Measurements from ENCODE around the gene OGN. TPM values are rescaled to one million over a fixed set of nuclear protein-coding genes. Genes with fewer than 3 reads are reported as not detected.

Gene OGN, protein sequence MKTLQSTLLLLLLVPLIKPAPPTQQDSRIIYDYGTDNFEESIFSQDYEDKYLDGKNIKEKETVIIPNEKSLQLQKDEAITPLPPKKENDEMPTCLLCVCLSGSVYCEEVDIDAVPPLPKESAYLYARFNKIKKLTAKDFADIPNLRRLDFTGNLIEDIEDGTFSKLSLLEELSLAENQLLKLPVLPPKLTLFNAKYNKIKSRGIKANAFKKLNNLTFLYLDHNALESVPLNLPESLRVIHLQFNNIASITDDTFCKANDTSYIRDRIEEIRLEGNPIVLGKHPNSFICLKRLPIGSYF
- total RNA-seq (2014; rRNA removed; shearing (Covaris generic)) (not detected in 2 replicates), total RNA-seq (2022) (not detected in 2 replicates), Bru-seq, nascent RNA (percentile 6 among the genes with signal in this experiment), BruChase-seq, experiment 1, labeled RNA remaining after a 6-hour chase (not detected), BruChase-seq, experiment 2, labeled RNA remaining after a 2-hour chase (percentile 3 among the genes with signal in this experiment)
- long read RNA-seq, partial matches to known transcripts, result 0 of 1 reads
- long read RNA-seq, other reads (novel, unspliced or antisense), result 1 of 1 reads

DNA sequence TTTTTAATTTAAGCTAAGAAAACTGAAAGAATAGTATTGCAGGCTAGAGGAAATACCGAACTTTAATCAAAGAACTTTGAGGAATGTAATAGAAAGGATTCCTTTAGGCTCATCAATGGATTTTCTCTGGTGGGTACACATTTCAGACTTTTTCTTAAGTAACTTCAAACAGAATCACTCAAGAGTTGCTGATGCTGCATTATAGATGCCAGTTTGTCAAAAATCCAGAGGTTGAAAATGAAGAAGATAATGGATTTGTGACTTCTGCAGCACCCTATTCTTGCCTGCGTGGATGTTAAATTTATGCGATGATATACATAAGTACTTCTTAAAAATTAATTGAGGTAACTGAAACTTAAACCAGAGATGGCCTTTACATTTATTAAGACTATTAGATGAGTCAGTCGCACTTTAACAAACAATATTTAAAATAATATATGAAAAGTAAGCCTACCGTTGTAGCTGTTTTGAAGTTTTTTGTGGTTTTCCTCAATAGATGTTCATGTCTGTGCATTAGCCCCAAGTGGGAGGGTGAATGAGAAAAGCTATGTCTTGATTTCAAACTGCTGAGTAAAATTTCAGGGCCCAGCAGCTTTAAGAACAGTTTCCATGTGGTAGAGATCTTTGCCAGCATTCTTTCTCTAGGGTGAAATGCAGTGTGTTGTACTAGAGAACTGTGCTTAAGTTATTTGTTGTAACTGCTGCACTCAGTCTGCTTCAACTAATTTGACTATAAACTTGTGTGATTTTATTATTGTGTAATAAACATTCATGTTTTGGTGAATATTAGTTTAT is at the start of gene OGN:
TSS of gene OGN (minus strand) at position 537 of the 795 bp plus-strand sequence. CDS start 1,171 bp downstream, outside the sequence.
- Histone ChIP-seq H3K36me3 (ENCODE audit: insufficient read depth, low read length) (no peaks in the 10 kb centered on the region), H3K4me3 (ENCODE audit: low read depth, low read length, poor library complexity, severe bottlenecking) (no peak within 1 kb of the TSS), H3K4me1 (ENCODE audit: insufficient read depth, low read length, poor library complexity, severe bottlenecking) (no peaks in the 10 kb centered on the region), H3K79me2 (ENCODE audit: insufficient read depth, low read depth, low read length) (no peaks in the 10 kb centered on the region), H2AFZ (ENCODE audit: low read length) (no peak within 1 kb of the TSS), H3K9me2 (ENCODE audit: insufficient read depth, low read length) (no peaks in the 10 kb centered on the region), H3K27ac (ENCODE audit: low read depth, low read length, poor library complexity, severe bottlenecking) (no peak within 1 kb of the TSS), H4K20me1 (ENCODE audit: insufficient read depth, low read length) (no peaks in the 10 kb centered on the region), H3K4me2 (ENCODE audit: low read length) (no peak within 1 kb of the TSS), H3K9me3 (ENCODE audit: low read length) (no peaks in the 10 kb centered on the region)
- ChIA-PET POLR2A (interaction anchor here (1.1 kb wide), 1 partner anchor 28 kb away, joined by 3 read pairs; no protein-coding TSS in a partner anchor), CTCF (ENCODE audit: unreplicated experiment) (no interaction called here)
- no peak for TF ChIP-seq EZH2phosphoT487 (IDR thresholded peaks at IDR 0.05; ENCODE audit: borderline replicate concordance, low read depth, low read length)
- TF ChIP-seq, protein P1, sequence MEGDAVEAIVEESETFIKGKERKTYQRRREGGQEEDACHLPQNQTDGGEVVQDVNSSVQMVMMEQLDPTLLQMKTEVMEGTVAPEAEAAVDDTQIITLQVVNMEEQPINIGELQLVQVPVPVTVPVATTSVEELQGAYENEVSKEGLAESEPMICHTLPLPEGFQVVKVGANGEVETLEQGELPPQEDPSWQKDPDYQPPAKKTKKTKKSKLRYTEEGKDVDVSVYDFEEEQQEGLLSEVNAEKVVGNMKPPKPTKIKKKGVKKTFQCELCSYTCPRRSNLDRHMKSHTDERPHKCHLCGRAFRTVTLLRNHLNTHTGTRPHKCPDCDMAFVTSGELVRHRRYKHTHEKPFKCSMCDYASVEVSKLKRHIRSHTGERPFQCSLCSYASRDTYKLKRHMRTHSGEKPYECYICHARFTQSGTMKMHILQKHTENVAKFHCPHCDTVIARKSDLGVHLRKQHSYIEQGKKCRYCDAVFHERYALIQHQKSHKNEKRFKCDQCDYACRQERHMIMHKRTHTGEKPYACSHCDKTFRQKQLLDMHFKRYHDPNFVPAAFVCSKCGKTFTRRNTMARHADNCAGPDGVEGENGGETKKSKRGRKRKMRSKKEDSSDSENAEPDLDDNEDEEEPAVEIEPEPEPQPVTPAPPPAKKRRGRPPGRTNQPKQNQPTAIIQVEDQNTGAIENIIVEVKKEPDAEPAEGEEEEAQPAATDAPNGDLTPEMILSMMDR (conservative IDR thresholded peaks at IDR 0.05; ENCODE audit: low read length), result no peak
- intact Hi-C loops (cut with micrococcal nuclease; ENCODE audit: unreplicated experiment), result no loop called here
- BruUV-seq (replicated peaks), result no TSS peak
- DNase-seq (ENCODE audit: low spot score), result no peak

DNA sequence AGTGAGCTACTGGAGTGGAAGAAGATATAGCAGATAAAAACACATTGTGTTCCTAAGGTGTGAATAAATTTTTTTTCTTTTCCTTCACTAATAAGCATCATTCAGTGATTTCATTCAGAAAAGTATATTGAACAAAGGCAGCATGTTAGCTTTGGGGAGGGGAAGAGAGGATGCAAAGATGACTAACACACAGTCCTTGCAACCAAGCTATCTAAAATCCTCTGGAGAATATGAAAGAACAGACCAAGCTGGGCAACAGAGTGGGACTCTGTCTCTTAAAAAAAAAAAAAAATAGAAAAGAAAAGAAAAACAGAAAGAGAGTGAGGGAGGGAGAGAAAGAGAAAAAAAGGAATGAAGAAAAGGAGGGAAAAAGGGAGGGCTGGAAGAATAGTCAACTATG is 42.2 kb upstream of the OGN start:
- DNase-seq (ENCODE audit: low spot score), result no peak
- Histone ChIP-seq H4K20me1 (ENCODE audit: insufficient read depth, low read length) (no peaks in the 10 kb centered on the region), H3K9me2 (ENCODE audit: insufficient read depth, low read length) (no peaks in the 10 kb centered on the region), H3K27ac (ENCODE audit: low read depth, low read length, poor library complexity, severe bottlenecking) (no peak overlapping the region), H3K9me3 (ENCODE audit: low read length) (no peaks in the 10 kb centered on the region), H3K79me2 (ENCODE audit: insufficient read depth, low read depth, low read length) (no peaks in the 10 kb centered on the region), H3K36me3 (ENCODE audit: insufficient read depth, low read length) (no peaks in the 10 kb centered on the region), H3K4me3 (ENCODE audit: low read depth, low read length, poor library complexity, severe bottlenecking) (no peak overlapping the region), H3K4me2 (ENCODE audit: low read length) (no peak overlapping the region), H2AFZ (ENCODE audit: low read length) (no peak overlapping the region), H3K4me1 (ENCODE audit: insufficient read depth, low read length, poor library complexity, severe bottlenecking) (no peaks in the 10 kb centered on the region)
- BruUV-seq (replicated peaks), result no TSS peak
- ChIA-PET CTCF (ENCODE audit: unreplicated experiment) (no interaction called here), POLR2A (interaction anchor here (0.7 to 1.1 kb wide), 4 partner anchors 9 to 148 kb away, joined by 3 to 4 read pairs (median 4); no protein-coding TSS in a partner anchor)
- TF ChIP-seq, protein P1 (conservative IDR thresholded peaks at IDR 0.05; ENCODE audit: low read length), result no peak
- TF ChIP-seq EZH2phosphoT487 (IDR thresholded peaks at IDR 0.05; ENCODE audit: borderline replicate concordance, low read depth, low read length), result no peak
- intact Hi-C loops (cut with micrococcal nuclease; ENCODE audit: unreplicated experiment), result no loop called here
